Measurements from ENCODE around the gene EIF4H.

DNA sequence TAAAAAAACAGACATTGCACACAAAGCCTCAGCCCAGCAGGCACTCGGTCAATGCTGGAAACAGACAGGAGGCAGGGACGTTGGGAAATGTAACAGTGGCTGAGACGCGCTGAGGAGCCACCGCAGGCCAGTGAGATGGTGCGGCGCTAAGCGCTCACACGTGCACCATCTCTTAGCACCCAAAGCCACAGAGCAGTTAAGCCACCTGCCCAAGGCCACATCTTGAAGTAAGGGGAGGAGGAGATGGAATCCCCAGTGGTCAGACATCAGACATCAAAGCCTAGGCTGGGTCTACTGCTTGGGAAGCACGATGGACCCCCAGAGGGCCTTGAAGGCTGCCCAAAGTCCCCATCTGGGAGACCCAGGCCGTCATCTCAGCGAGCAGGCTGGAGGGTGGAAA, 51.2 kb downstream of the EIF4H start:
- TF ChIP-seq EZH2 (IDR thresholded peaks at IDR 0.05; ENCODE audit: low read depth): no peak
- TF ChIP-seq, protein P1, sequence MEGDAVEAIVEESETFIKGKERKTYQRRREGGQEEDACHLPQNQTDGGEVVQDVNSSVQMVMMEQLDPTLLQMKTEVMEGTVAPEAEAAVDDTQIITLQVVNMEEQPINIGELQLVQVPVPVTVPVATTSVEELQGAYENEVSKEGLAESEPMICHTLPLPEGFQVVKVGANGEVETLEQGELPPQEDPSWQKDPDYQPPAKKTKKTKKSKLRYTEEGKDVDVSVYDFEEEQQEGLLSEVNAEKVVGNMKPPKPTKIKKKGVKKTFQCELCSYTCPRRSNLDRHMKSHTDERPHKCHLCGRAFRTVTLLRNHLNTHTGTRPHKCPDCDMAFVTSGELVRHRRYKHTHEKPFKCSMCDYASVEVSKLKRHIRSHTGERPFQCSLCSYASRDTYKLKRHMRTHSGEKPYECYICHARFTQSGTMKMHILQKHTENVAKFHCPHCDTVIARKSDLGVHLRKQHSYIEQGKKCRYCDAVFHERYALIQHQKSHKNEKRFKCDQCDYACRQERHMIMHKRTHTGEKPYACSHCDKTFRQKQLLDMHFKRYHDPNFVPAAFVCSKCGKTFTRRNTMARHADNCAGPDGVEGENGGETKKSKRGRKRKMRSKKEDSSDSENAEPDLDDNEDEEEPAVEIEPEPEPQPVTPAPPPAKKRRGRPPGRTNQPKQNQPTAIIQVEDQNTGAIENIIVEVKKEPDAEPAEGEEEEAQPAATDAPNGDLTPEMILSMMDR (conservative IDR thresholded peaks at IDR 0.05): no peak

Measured in PC-9 (cell line).